GM12873 (cell line): ENCODE data around the gene SOX2.

Experiments used
- CTCF ChIP-seq: IDR thresholded peaks from 2 replicates; pipeline ENCODE4 v1.5.1; 2012; ENCODE audit warnings: low read depth, mild to moderate bottlenecking, moderate library complexity, low read length, control low read depth; ENCODE audit not compliant: insufficient read depth; ENCODE audit errors: missing control alignments

Gene SOX2

DNA sequence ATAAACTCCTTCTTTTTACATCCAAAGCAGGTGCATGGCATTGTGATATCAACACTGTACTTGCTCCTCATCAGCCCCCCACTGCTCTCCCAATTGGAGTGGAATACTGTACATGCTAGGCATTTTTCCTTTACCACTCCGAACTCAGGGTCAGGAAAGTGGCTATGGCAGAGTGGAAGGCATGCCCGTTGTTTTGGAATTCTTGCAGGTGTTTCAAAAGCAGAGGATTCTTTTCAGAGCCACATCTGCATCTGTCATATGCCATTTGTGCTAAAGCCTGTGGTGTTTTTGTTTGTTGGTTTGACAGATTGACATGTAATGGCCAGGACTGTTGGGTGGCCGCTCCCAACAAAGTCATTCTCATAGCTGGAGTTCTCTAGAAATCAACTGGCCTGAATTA is 41.7 kb downstream of the SOX2 start:
- TF ChIP-seq CTCF = no peak

DNA sequence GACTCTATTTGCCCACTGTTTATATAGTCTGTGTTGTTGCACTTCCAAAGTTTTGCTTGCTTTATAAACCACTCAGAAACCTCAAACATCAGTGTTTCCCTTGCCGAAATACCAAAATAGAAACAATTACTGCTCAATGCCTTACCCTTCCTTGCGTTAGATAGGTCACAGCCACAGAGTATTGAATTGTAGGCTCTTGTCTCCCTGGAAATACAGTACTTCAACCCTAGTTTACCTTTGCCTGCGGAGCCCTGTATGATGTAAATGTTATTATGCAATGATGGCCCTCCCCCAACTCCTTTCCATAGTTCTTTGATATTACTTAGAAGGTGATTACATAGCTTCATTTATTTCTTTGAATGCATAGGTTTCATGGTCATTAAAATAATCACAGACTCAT is 44.2 kb downstream of the SOX2 start:
- no peak for TF ChIP-seq CTCF

DNA sequence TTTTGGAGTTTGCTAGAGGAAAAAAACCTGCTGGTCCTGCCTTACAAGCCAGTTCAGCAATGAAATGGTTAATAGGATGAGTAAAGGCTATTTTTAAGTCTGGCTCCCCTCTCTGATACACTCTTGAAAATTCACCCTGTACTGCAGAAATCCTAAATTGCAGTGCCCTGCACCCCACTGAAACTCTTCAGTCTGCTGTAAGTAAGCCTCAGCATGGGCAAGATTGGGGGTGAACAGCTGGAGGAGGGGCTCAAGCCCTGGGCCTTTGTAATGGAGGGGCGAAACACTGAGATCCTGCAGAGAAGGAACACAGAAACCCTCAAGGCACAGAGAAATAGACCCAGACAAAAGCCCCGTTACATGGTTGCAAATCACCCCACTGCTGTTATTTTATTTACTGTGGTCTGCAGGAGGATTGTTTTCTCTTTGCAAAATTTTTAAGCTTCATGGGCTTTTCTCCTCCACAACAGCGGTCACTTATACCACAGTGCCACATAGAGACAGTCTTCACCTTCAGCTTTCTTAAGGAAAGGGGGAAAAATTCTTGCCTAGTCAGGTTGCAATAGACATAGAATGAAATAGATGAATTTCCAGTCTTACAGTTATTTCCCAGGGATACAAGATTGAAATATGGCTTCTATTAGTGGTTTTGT is 45.0 kb downstream of the SOX2 start:
- no peak for TF ChIP-seq CTCF

GRCh38 chr3:181757694-181758306 is 46.1 kb downstream of the SOX2 start:
- no peak for TF ChIP-seq CTCF

DNA sequence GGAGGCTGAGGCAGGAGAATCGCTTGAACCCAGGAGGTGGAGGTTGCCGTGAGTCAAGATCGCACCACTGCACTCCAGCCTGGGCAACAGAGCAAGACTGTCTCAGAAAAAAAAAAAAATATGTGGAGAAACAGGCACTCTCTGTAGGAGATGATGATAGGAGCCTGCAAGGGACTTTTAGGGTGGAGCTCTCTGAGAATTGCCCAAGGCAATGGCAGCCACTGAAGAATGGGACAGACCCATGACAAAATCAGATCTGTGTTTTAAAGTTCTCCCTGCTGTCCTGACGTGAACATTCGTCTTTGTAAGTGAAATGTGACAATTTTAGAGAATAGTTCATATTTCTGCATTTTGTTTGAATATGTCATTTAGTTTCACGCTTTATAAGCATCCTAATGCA is 50.2 kb downstream of the SOX2 start:
- TF ChIP-seq CTCF = no peak
